DND-41 (cell line): ENCODE data around the gene POFUT1.

ENCODE experiments used
- ATAC-seq: fragments of 200-7000 bp; cut with Tn5 transposase; 3 replicates; pipeline ENCODE4 v1.9.1; 2021; ENCODE audit warnings: low read depth; ENCODE audit not compliant: insufficient read depth
- DNase-seq: peaks from one replicate; pipeline ENCODE4 v3.0.0-alpha.2; 2020
- H2AFZ ChIP-seq: 2 replicates; pipeline ENCODE4 v1.6.0; 2012; ENCODE audit warnings: low read depth, low read length
- H3K27ac ChIP-seq: 2 replicates; pipeline ENCODE4 v1.5.1; 2012; ENCODE audit warnings: low read length, inconsistent platforms
- H3K27me3 ChIP-seq: fragments of 200-600 bp; sonication (generic); 2 replicates; pipeline ENCODE4 v1.6.0; 2012; ENCODE audit warnings: low read length, mild to moderate bottlenecking, inconsistent platforms; ENCODE audit not compliant: insufficient read depth, poor library complexity
- H3K36me3 ChIP-seq: 2 replicates; pipeline ENCODE4 v1.5.1; 2012; ENCODE audit warnings: low read length, inconsistent platforms; ENCODE audit not compliant: insufficient read depth
- H3K4me1 ChIP-seq: 2 replicates; pipeline ENCODE4 v1.5.1; 2012; ENCODE audit warnings: mild to moderate bottlenecking, low read length; ENCODE audit not compliant: insufficient read depth
- H3K4me2 ChIP-seq: 2 replicates; pipeline ENCODE4 v1.6.0; 2012; ENCODE audit warnings: mild to moderate bottlenecking, moderate library complexity, low read length, inconsistent platforms; ENCODE audit not compliant: insufficient read depth
- H3K4me3 ChIP-seq, 2 experiments: fragments of 200-600 bp in 1 of 2; shearing (Covaris generic) in 1 of 2; 2 replicates each; pipeline ENCODE4 v1.5.1; 2012 to 2016; ENCODE audit warnings: inconsistent platforms in 2 of 2, low read length in 2 of 2, mild to moderate bottlenecking in 2 of 2, low read depth in 1 of 2, moderate library complexity in 1 of 2
- H3K79me2 ChIP-seq: 2 replicates; pipeline ENCODE4 v1.6.0; 2012; ENCODE audit warnings: low read length, inconsistent platforms; ENCODE audit not compliant: insufficient read depth
- H3K9ac ChIP-seq: 2 replicates; pipeline ENCODE4 v1.6.0; 2012; ENCODE audit warnings: low read depth, mild to moderate bottlenecking, inconsistent platforms, low read length, moderate library complexity
- H3K9me3 ChIP-seq: 2 replicates; pipeline ENCODE4 v1.5.1; 2012; ENCODE audit warnings: low read length, moderate library complexity, mild to moderate bottlenecking, inconsistent platforms; ENCODE audit not compliant: insufficient read depth, severe bottlenecking
- H4K20me1 ChIP-seq: 2 replicates; pipeline ENCODE4 v1.6.0; 2012; ENCODE audit warnings: low read length; ENCODE audit not compliant: insufficient read depth
- EZH2 ChIP-seq: IDR thresholded peaks from 3 replicates; pipeline ENCODE4 v1.6.1; 2012; ENCODE audit warnings: borderline replicate concordance, low read depth, mild to moderate bottlenecking, moderate library complexity, low read length, inconsistent platforms; ENCODE audit not compliant: severe bottlenecking
- TF ChIP-seq, protein P1 (sequence below): IDR thresholded peaks from 2 replicates; pipeline ENCODE4 v1.5.1; 2012; ENCODE audit warnings: borderline replicate concordance, low read length, moderate library complexity, mild to moderate bottlenecking; ENCODE audit not compliant: poor library complexity, severe bottlenecking; ENCODE audit errors: extremely low read depth

POFUT1 gene

DNA sequence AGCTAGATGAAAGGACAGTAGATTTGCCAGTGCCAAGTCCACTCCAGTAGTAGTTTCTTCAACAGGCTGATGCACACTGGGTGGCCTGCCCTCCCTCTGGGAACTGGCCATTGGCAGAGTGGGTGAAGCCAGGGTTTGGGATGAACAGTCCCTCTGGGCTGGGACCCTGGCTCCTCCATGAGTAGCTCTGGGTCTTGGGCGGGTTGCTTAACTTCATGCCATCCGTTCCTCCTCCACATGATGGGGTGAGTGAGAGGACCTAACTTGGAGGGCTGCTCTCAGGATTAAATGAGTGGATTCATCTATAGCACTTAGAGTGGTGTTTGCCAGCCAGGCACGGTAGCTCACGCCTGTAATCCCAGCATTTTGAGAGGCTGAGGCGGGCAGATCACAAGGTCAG lies 47.3 kb upstream of the POFUT1 start:
- Histone ChIP-seq H3K4me2 (no peak overlapping the region), H3K4me3 (no peak overlapping the region), H3K36me3 (peaks cover 83% of the 10 kb centered on the region), H3K79me2 (no peaks in the 10 kb centered on the region), H4K20me1 (no peaks in the 10 kb centered on the region), H3K9me3 (no peaks in the 10 kb centered on the region), H3K27me3 (no peaks in the 10 kb centered on the region), H3K27ac (no peak overlapping the region), H3K4me1 (no peaks in the 10 kb centered on the region), H2AFZ (no peak overlapping the region), H3K9ac (no peak overlapping the region)
- ATAC-seq (no peak), DNase-seq (no peak)
- TF ChIP-seq EZH2, result no peak
- TF ChIP-seq, protein P1, sequence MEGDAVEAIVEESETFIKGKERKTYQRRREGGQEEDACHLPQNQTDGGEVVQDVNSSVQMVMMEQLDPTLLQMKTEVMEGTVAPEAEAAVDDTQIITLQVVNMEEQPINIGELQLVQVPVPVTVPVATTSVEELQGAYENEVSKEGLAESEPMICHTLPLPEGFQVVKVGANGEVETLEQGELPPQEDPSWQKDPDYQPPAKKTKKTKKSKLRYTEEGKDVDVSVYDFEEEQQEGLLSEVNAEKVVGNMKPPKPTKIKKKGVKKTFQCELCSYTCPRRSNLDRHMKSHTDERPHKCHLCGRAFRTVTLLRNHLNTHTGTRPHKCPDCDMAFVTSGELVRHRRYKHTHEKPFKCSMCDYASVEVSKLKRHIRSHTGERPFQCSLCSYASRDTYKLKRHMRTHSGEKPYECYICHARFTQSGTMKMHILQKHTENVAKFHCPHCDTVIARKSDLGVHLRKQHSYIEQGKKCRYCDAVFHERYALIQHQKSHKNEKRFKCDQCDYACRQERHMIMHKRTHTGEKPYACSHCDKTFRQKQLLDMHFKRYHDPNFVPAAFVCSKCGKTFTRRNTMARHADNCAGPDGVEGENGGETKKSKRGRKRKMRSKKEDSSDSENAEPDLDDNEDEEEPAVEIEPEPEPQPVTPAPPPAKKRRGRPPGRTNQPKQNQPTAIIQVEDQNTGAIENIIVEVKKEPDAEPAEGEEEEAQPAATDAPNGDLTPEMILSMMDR, result no peak

DNA sequence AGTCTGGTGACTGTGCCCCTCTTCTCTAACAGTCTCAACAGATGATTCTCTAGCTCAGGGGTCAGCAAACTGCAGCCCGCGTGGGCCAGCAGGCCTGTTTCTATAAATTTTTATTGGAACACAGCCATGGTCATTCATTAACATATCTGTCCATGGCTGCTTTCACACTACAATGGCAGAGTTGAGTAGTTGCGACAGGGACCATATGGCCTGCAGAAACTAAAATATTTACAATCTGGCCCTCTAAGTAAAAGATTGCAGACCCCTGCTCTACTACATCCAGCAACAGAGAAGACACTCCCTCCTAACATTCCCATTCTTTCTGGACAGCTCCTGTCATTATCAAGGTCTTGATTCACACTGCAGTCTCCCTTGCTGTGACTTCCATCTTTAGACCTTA lies 45.3 kb upstream of the POFUT1 start:
- peaks cover 89% of the 10 kb centered on the region for H3K36me3 ChIP-seq
- no peaks in the 10 kb centered on the region for H3K4me1 ChIP-seq
- no peaks in the 10 kb centered on the region for H3K79me2 ChIP-seq
- no peak overlapping the region for H2AFZ ChIP-seq
- H3K9me3 ChIP-seq, result no peaks in the 10 kb centered on the region
- no peak for ATAC-seq
- H4K20me1 ChIP-seq, result no peaks in the 10 kb centered on the region
- no peak for DNase-seq
- no peak overlapping the region for H3K4me3 ChIP-seq
- H3K27me3 ChIP-seq, result no peaks in the 10 kb centered on the region
- no peak for TF ChIP-seq EZH2
- TF ChIP-seq, protein P1, result no peak
- no peak overlapping the region for H3K4me2 ChIP-seq
- no peak overlapping the region for H3K27ac ChIP-seq
- no peak overlapping the region for H3K9ac ChIP-seq

DNA sequence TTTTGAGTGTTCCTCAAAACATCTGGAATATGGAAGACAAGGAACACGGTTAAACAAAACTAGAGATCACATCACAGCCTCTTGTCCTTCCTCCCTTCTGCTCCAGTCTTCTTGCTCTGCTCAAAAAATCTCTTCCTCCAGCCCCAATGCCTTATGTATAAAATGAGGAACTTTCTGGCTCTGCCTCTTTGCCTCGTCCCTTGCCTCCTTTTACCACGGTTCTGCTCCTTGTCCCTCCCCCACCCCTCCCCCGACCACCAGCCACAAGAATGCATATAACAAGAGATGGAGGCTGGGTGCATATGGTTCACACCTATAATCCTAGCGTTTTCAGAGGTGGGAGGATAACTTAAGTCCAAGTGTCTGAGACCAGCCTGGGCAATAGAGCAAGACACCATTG lies 43.7 kb upstream of the POFUT1 start:
- no peak overlapping the region for H3K4me3 ChIP-seq
- no peak overlapping the region for H3K27ac ChIP-seq
- H3K4me2 ChIP-seq, result no peak overlapping the region
- DNase-seq (no peak), ATAC-seq (no peak)
- no peaks in the 10 kb centered on the region for H3K9me3 ChIP-seq
- no peaks in the 10 kb centered on the region for H3K27me3 ChIP-seq
- no peak for TF ChIP-seq EZH2
- TF ChIP-seq, protein P1, result no peak
- H2AFZ ChIP-seq, result no peak overlapping the region
- no peak overlapping the region for H3K9ac ChIP-seq
- H3K36me3 ChIP-seq, result peaks cover 74% of the 10 kb centered on the region
- H3K79me2 ChIP-seq, result no peaks in the 10 kb centered on the region
- H3K4me1 ChIP-seq, result no peaks in the 10 kb centered on the region
- H4K20me1 ChIP-seq, result no peaks in the 10 kb centered on the region
